IMR-90 (cell line): ENCODE data around the gene SERBP1. TPM values are rescaled to one million over a fixed set of nuclear protein-coding genes. Genes with fewer than 3 reads are reported as not detected.

ENCODE experiments used
- ATAC-seq: fragments of 200-7000 bp; cut with Tn5 transposase; 2 replicates; pipeline ENCODE4 v1.9.1; 2020; ENCODE audit warnings: low read depth, mild to moderate bottlenecking, moderate library complexity
- BruUV-seq: library from RNA; stranded (reverse); fragments of 400-500 nt; replicated peaks from 2 replicates; lab custom pipeline; 2021; lab: Mats Ljungman, UMichigan
- CTCF ChIA-PET: fragments of 300-600 bp; formaldehyde crosslinking; extraction: SDS; loops from one replicate; lab custom pipeline; 2021; ENCODE audit warnings: antibody characterized with exemption; lab: Yijun Ruan, JAX
- POLR2A ChIA-PET: fragments of 300-600 bp; sonication (Branson Sonifier 250); formaldehyde crosslinking; loops from one replicate; lab custom pipeline; 2022; ENCODE audit warnings: antibody characterized with exemption; ENCODE audit not compliant: unreplicated experiment; lab: Charles Lee
- DNase-seq: peaks from one replicate; pipeline ENCODE4 v3.0.0; 2013
- H2AFZ ChIP-seq: replicated peaks from 2 replicates; pipeline ENCODE3; 2013; ENCODE audit warnings: low read length, mild to moderate bottlenecking; ENCODE audit not compliant: poor library complexity
- H2AK5ac ChIP-seq: 2 replicates; pipeline ENCODE4 v1.6.1; 2013; ENCODE audit warnings: low read depth, low read length, inconsistent platforms
- H2AK9ac ChIP-seq: replicated peaks from 2 replicates; pipeline ENCODE3; 2013; ENCODE audit warnings: mild to moderate bottlenecking, low read depth, low read length, moderate library complexity; ENCODE audit not compliant: poor library complexity
- H2BK120ac ChIP-seq: 2 replicates; pipeline ENCODE4 v1.6.1; 2013; ENCODE audit warnings: low read depth, low read length, inconsistent platforms
- H2BK15ac ChIP-seq: 3 replicates; pipeline ENCODE4 v1.6.1; 2013; ENCODE audit warnings: low read depth, low read length, inconsistent platforms
- H2BK20ac ChIP-seq: 2 replicates; pipeline ENCODE4 v1.6.1; 2013; ENCODE audit warnings: low read depth, mild to moderate bottlenecking, inconsistent platforms, low read length, moderate library complexity
- H2BK5ac ChIP-seq: 2 replicates; pipeline ENCODE4 v1.6.1; 2013; ENCODE audit warnings: mild to moderate bottlenecking, low read depth, low read length, inconsistent platforms; ENCODE audit not compliant: poor library complexity, severe bottlenecking
- H3K14ac ChIP-seq: replicated peaks from 2 replicates; pipeline ENCODE4 v1.6.1; 2013; ENCODE audit warnings: low read depth, low read length, inconsistent platforms
- H3K18ac ChIP-seq: 2 replicates; pipeline ENCODE4 v1.6.1; 2013; ENCODE audit warnings: low read depth, low read length, control low read depth
- H3K23ac ChIP-seq: 2 replicates; pipeline ENCODE4 v1.6.1; 2013; ENCODE audit warnings: low read depth, low read length, inconsistent platforms
- H3K27ac ChIP-seq: 2 replicates; pipeline ENCODE4 v1.5.1; 2013; ENCODE audit warnings: mild to moderate bottlenecking, control low read depth, low read length; ENCODE audit not compliant: insufficient read depth
- H3K27me3 ChIP-seq: 2 replicates; pipeline ENCODE4 v1.6.1; 2013; ENCODE audit warnings: low read length; ENCODE audit not compliant: control insufficient read depth, insufficient read depth
- H3K36me3 ChIP-seq: 2 replicates; pipeline ENCODE4 v1.6.1; 2013; ENCODE audit warnings: low read length, mixed read lengths; ENCODE audit not compliant: control insufficient read depth, insufficient read depth
- H3K4ac ChIP-seq: 2 replicates; pipeline ENCODE4 v1.6.1; 2013; ENCODE audit warnings: low read depth, low read length, inconsistent platforms
- H3K4me1 ChIP-seq: 2 replicates; pipeline ENCODE4 v1.6.1; 2013; ENCODE audit warnings: low read length, mixed read lengths; ENCODE audit not compliant: control insufficient read depth, insufficient read depth
- H3K4me2 ChIP-seq: 2 replicates; pipeline ENCODE4 v1.6.1; 2013; ENCODE audit warnings: low read depth, mild to moderate bottlenecking, control low read depth, low read length, moderate library complexity
- H3K4me3 ChIP-seq: 2 replicates; pipeline ENCODE4 v1.5.1; 2013; ENCODE audit warnings: low read depth, mild to moderate bottlenecking, control low read depth, low read length, moderate library complexity; ENCODE audit not compliant: insufficient read depth
- H3K56ac ChIP-seq: 2 replicates; pipeline ENCODE4 v1.6.1; 2013; ENCODE audit warnings: low read length, inconsistent platforms; ENCODE audit not compliant: insufficient read depth; ENCODE audit errors: extremely low read depth
- H3K79me1 ChIP-seq, 2 experiments: 2 replicates each; pipeline ENCODE4 v1.6.1; 2013; ENCODE audit warnings: low read length in 2 of 2, inconsistent platforms in 1 of 2, low read depth in 1 of 2
- H3K9ac ChIP-seq: 2 replicates; pipeline ENCODE4 v1.6.1; 2013; ENCODE audit warnings: low read depth, low read length, control low read depth
- H3K9me1 ChIP-seq: 2 replicates; pipeline ENCODE4 v1.6.1; 2013; ENCODE audit warnings: low read length, inconsistent platforms; ENCODE audit not compliant: insufficient read depth
- H3K9me3 ChIP-seq: 2 replicates; pipeline ENCODE4 v1.6.1; 2013; ENCODE audit warnings: low read length; ENCODE audit not compliant: control insufficient read depth, insufficient read depth
- H4K20me1 ChIP-seq: 2 replicates; pipeline ENCODE4 v1.6.1; 2013; ENCODE audit warnings: low read length, inconsistent platforms; ENCODE audit not compliant: insufficient read depth
- H4K5ac ChIP-seq: 2 replicates; pipeline ENCODE4 v1.6.1; 2013; ENCODE audit warnings: mild to moderate bottlenecking, low read depth, low read length, control low read depth
- H4K8ac ChIP-seq, 2 experiments: 2 replicates each; pipeline ENCODE4 v1.6.1; 2013; ENCODE audit warnings: low read depth in 2 of 2, low read length in 2 of 2, control low read depth in 1 of 2, inconsistent platforms in 1 of 2
- H4K91ac ChIP-seq: 2 replicates; pipeline ENCODE4 v1.6.1; 2013; ENCODE audit warnings: low read depth, low read length, inconsistent platforms; ENCODE audit not compliant: insufficient read depth
- CHD1 ChIP-seq: IDR thresholded peaks from 2 replicates; pipeline ENCODE4 v1.6.1; 2012; ENCODE audit warnings: low read depth, low read length, improper control_type of control experiment
- ELK1 ChIP-seq: fragments of 150-350 bp; IDR thresholded peaks from 2 replicates; pipeline ENCODE4 v1.6.1; 2016; ENCODE audit warnings: low read depth, mild to moderate bottlenecking, low read length, moderate library complexity, borderline replicate concordance
- MAZ ChIP-seq: IDR thresholded peaks from 2 replicates; pipeline ENCODE4 v1.6.1; 2012; ENCODE audit warnings: low read depth, mild to moderate bottlenecking, low read length, improper control_type of control experiment, moderate library complexity, borderline replicate concordance
- MXI1 ChIP-seq: IDR thresholded peaks from 2 replicates; pipeline ENCODE4 v1.6.1; 2012; ENCODE audit warnings: low read depth, mild to moderate bottlenecking, low read length, moderate library complexity, borderline replicate concordance
- NFE2L2 ChIP-seq: fragments of 150-350 bp; IDR thresholded peaks from 2 replicates; pipeline ENCODE4 v1.6.1; 2016; ENCODE audit warnings: low read depth, mild to moderate bottlenecking, low read length
- RAD21 ChIP-seq: IDR thresholded peaks from 2 replicates; pipeline ENCODE4 v1.6.1; 2012; ENCODE audit warnings: low read length, improper control_type of control experiment
- WGBS, 2 experiments: methylation state at CpG; one replicate each; pipeline versions ENCODE4 v1.1.5 to v1.1.7; 2013; ENCODE audit warnings: missing lambda C conversion rate in 2 of 2; ENCODE audit not compliant: insufficient read length in 1 of 2; ENCODE audit errors: extremely low coverage in 2 of 2; 5-methylcytosine and 5-hydroxymethylcytosine counted together
- dilution Hi-C: fragments of 300-500 bp; cut with HindIII; formaldehyde crosslinking; loops from one replicate; pipeline ENCODE4 v1.14.3; 2018; ENCODE audit warnings: low sequenced_read_pairs; ENCODE audit not compliant: unreplicated experiment
- in situ Hi-C: fragments of 300-500 bp; cut with MboI; formaldehyde crosslinking; loops from 3 replicates; pipeline ENCODE4 v1.14.3; 2019; ENCODE audit warnings: low sequenced_read_pairs, inconsistent platforms, mixed read lengths
- intact Hi-C: fragments of 100-400 bp; cut with micrococcal nuclease; formaldehyde crosslinking; loops from 2 replicates; pipeline ENCODE4 v1.10.0; 2022
- polyA plus RNA-seq, 3 experiments: library from polyadenylated mRNA; depleted of rRNA; stranded (reverse); fragments of >200 nt; gene quantifications; 2 replicates each; pipeline ENCODE4 v1.2.3, GENCODE V29; 2012; ENCODE audit warnings: low replicate concordance in 1 of 3
- total RNA-seq: library from RNA; depleted of rRNA; stranded (reverse); fragments of >200 nt; gene quantifications from 2 replicates; pipeline ENCODE4 v1.2.3, GENCODE V29; 2012

SERBP1 gene
- total and polyA plus RNA-seq, 2 of the 4 experiments (the other 2 are of a cell fraction): 94.1 to 153 TPM

DNA sequence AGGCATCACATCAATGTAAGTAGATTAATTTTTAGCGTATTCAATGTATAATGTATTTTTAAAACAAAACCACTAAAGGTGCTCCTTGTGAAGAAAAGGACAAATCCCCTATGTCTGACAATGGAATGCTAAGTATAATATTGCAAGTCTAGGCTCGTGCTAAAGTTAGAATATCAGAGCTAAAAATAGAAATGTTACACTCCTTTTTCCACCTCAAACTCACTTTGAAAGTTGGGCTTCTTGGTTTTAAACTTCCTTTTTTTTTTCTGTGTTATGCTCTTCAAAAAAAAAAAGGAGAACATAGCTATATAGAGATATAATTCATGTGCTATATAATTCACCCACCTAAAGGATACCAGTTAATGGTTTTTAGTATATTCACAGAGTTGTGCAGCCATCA lies 3.6 kb upstream of the SERBP1 start:
- Histone ChIP-seq H2BK5ac (no peak overlapping the region), H2AFZ (no peak overlapping the region), H2BK20ac (no peak overlapping the region), H3K9ac (no peak overlapping the region), H3K4ac (no peak overlapping the region), H3K36me3 (peaks cover 3% of the 10 kb centered on the region; the same call in 1 of the 2 replicates), H3K23ac (no peak overlapping the region), H4K91ac (no peak overlapping the region), H3K56ac (no peak overlapping the region), H3K27me3 (no peaks in the 10 kb centered on the region), H4K8ac (no peak overlapping the region), H3K14ac (no peak overlapping the region), H3K79me1 (no peaks in the 10 kb centered on the region), H3K18ac (no peak overlapping the region), H3K27ac (no peak overlapping the region), H3K4me3 (no peak overlapping the region), H3K4me1 (no peaks in the 10 kb centered on the region), H3K9me3 (no peaks in the 10 kb centered on the region), H2BK120ac (no peak overlapping the region), H4K20me1 (peaks cover 9% of the 10 kb centered on the region), H2AK9ac (no peak overlapping the region), H3K9me1 (no peaks in the 10 kb centered on the region), H2AK5ac (no peak overlapping the region), H3K4me2 (no peak overlapping the region), H4K5ac (no peak overlapping the region), H2BK15ac (no peak overlapping the region)
- no CpG with 5 or more reads among the region's 2 CpGs for WGBS, 2 experiments
- ChIA-PET POLR2A (no interaction called here), CTCF (interaction anchor here (0.6 kb wide), 1 partner anchor 1036 kb away, joined by 4 read pairs; no protein-coding TSS in a partner anchor)
- TF ChIP-seq CHD1: no peak
- TF ChIP-seq ELK1: no peak
- TF ChIP-seq MXI1: no peak
- TF ChIP-seq RAD21: no peak
- TF ChIP-seq NFE2L2: no peak
- no peak for TF ChIP-seq MAZ
- in situ Hi-C loops: no loop called here
- intact Hi-C loops: no loop called here
- dilution Hi-C loops: no loop called here
- no peak for DNase-seq
- ATAC-seq: no peak
- BruUV-seq: no TSS peak
